H1 (cell line): Measurements from ENCODE around the gene TEX2. TPM values are rescaled to one million over a fixed set of nuclear protein-coding genes. Genes with fewer than 3 reads are reported as not detected.

Experiments
- CTCF ChIA-PET: fragments of 300-600 bp; sonication (Branson Sonifier 250); formaldehyde crosslinking; loops from one replicate; lab custom pipeline; 2021; ENCODE audit not compliant: partially characterized antibody; lab: Charles Lee
- POLR2A ChIA-PET: fragments of 300-600 bp; sonication (Branson Sonifier 250); formaldehyde crosslinking; loops from one replicate; lab custom pipeline; 2021; ENCODE audit warnings: inconsistent platforms; ENCODE audit not compliant: partially characterized antibody; lab: Charles Lee
- DNase-seq, 2 experiments: peaks; one replicate each; pipeline versions ENCODE4 v3.0.0 to v3.0.0-alpha.2; 2010 to 2022; ENCODE audit warnings: low spot score in 2 of 2, low read depth in 1 of 2, mixed read lengths in 1 of 2
- FAIRE-seq: peaks from 2 replicates; lab custom pipeline; 2011; peaks lifted over from hg19 to GRCh38; lab: Jason Lieb, UNC
- H2AFZ ChIP-seq: 2 replicates; pipeline ENCODE4 v1.8.1; 2012; ENCODE audit warnings: low read length, inconsistent platforms
- H2AK5ac ChIP-seq: 2 replicates; pipeline ENCODE4 v1.6.1; 2013; ENCODE audit warnings: low read depth, low read length
- H2BK120ac ChIP-seq: replicated peaks from 2 replicates; pipeline ENCODE3; 2013; ENCODE audit warnings: low read depth, low read length, inconsistent platforms
- H2BK12ac ChIP-seq: 2 replicates; pipeline ENCODE4 v1.6.1; 2013; ENCODE audit warnings: low read depth, low read length
- H2BK15ac ChIP-seq: 2 replicates; pipeline ENCODE4 v1.6.1; 2013; ENCODE audit warnings: low read length
- H2BK20ac ChIP-seq: 2 replicates; pipeline ENCODE4 v1.6.1; 2013; ENCODE audit warnings: low read length
- H2BK5ac ChIP-seq: 2 replicates; pipeline ENCODE4 v1.6.1; 2013; ENCODE audit warnings: low read depth, low read length
- H3K14ac ChIP-seq: 2 replicates; pipeline ENCODE4 v1.6.1; 2013; ENCODE audit warnings: inconsistent platforms; ENCODE audit not compliant: insufficient read length
- H3K18ac ChIP-seq: 2 replicates; pipeline ENCODE4 v1.6.1; 2013; ENCODE audit warnings: low read length; ENCODE audit errors: extremely low read depth
- H3K23ac ChIP-seq: 2 replicates; pipeline ENCODE4 v1.6.1; 2013; ENCODE audit warnings: inconsistent platforms; ENCODE audit not compliant: insufficient read length
- H3K23me2 ChIP-seq: 2 replicates; pipeline ENCODE4 v1.6.1; 2013; ENCODE audit warnings: low read depth, low read length
- H3K27ac ChIP-seq: 2 replicates; pipeline ENCODE4 v1.6.1; 2011; ENCODE audit warnings: low read depth, low read length, inconsistent platforms
- H3K27me3 ChIP-seq, 4 experiments: replicated peaks in 1 of 4; 1 replicate in 1 of 4; 2 replicates in 3 of 4; pipeline versions ENCODE4 v1.6.1 to v1.8.1; 2011 to 2013; ENCODE audit warnings: low read length in 3 of 4, mild to moderate bottlenecking in 3 of 4, inconsistent platforms in 2 of 4, mixed read lengths in 2 of 4, moderate library complexity in 1 of 4; ENCODE audit not compliant: control insufficient read depth in 3 of 4, insufficient read depth in 3 of 4; ENCODE audit errors: extremely low read depth in 1 of 4
- H3K36me3 ChIP-seq, 4 experiments: 2 replicates each; pipeline versions ENCODE4 v1.6.1 to v1.8.1; 2011 to 2013; ENCODE audit warnings: mild to moderate bottlenecking in 4 of 4, low read length in 3 of 4, moderate library complexity in 2 of 4, control low read depth in 1 of 4, inconsistent platforms in 1 of 4; ENCODE audit not compliant: insufficient read depth in 4 of 4, control insufficient read depth in 2 of 4
- H3K4ac ChIP-seq: replicated peaks from 2 replicates; pipeline ENCODE3; 2013; ENCODE audit warnings: low read length, low read depth, mixed read lengths, inconsistent platforms; ENCODE audit not compliant: insufficient read length
- H3K4me1 ChIP-seq, 4 experiments: replicated peaks in 1 of 4; 1 replicate in 1 of 4; 2 replicates in 3 of 4; pipeline versions ENCODE4 v1.6.1 to v1.8.1; 2011 to 2013; ENCODE audit warnings: low read length in 3 of 4, inconsistent platforms in 2 of 4, mixed read lengths in 1 of 4; ENCODE audit not compliant: insufficient read depth in 4 of 4, control insufficient read depth in 3 of 4
- H3K4me2 ChIP-seq, 2 experiments: 2 replicates each; pipeline versions ENCODE4 v1.6.1 to v1.8.1; 2011 to 2013; ENCODE audit warnings: low read depth in 2 of 2, low read length in 2 of 2, control low read depth in 1 of 2, inconsistent platforms in 1 of 2, mild to moderate bottlenecking in 1 of 2; ENCODE audit not compliant: insufficient read depth in 1 of 2
- H3K4me3 ChIP-seq, 4 experiments: fragments of 200-600, 300-600 bp in 1 of 4; sonication (generic), shearing (Covaris generic), sonication (Bioruptor Twin) in 1 of 4; 2 replicates each; pipeline versions ENCODE4 v1.5.1 to v1.8.1; 2011 to 2016; ENCODE audit warnings: low read length in 4 of 4, low read depth in 3 of 4, control low read depth in 2 of 4, inconsistent platforms in 2 of 4, mild to moderate bottlenecking in 2 of 4, mixed read lengths in 1 of 4, moderate library complexity in 1 of 4; ENCODE audit not compliant: insufficient read depth in 2 of 4; ENCODE audit errors: extremely low read depth in 1 of 4
- H3K56ac ChIP-seq: replicated peaks from 2 replicates; pipeline ENCODE3; 2013; ENCODE audit warnings: low read depth, mild to moderate bottlenecking, mixed read lengths, low read length, inconsistent platforms; ENCODE audit not compliant: insufficient read length
- H3K79me1 ChIP-seq: 2 replicates; pipeline ENCODE4 v1.6.1; 2013; ENCODE audit warnings: low read depth, low read length, control low read depth
- H3K79me2 ChIP-seq, 2 experiments: 2 replicates each; pipeline versions ENCODE4 v1.6.1 to v1.8.1; 2012 to 2013; ENCODE audit warnings: low read length in 2 of 2, mild to moderate bottlenecking in 2 of 2, inconsistent platforms in 1 of 2; ENCODE audit not compliant: insufficient read depth in 2 of 2, control insufficient read depth in 1 of 2
- H3K9ac ChIP-seq, 4 experiments: replicated peaks in 1 of 4; 1 replicate in 1 of 4; 2 replicates in 3 of 4; pipeline versions ENCODE4 v1.6.1 to v1.8.1; 2011 to 2013; ENCODE audit warnings: low read depth in 3 of 4, low read length in 3 of 4, control low read depth in 2 of 4, mild to moderate bottlenecking in 2 of 4, moderate library complexity in 2 of 4, inconsistent platforms in 1 of 4; ENCODE audit errors: extremely low read depth in 1 of 4
- H3K9me3 ChIP-seq, 2 experiments: 2 replicates each; pipeline versions ENCODE4 v1.6.1 to v1.8.1; 2012 to 2013; ENCODE audit warnings: mild to moderate bottlenecking in 2 of 2, moderate library complexity in 2 of 2, control low read depth in 1 of 2, inconsistent platforms in 1 of 2, low read depth in 1 of 2, low read length in 1 of 2, mixed read lengths in 1 of 2; ENCODE audit not compliant: insufficient read depth in 2 of 2
- H4K20me1 ChIP-seq, 2 experiments: replicated peaks in 1 of 2; 2 replicates each; pipeline versions ENCODE3 to v1.8.1; 2011 to 2013; ENCODE audit warnings: inconsistent platforms in 2 of 2, low read length in 2 of 2, mild to moderate bottlenecking in 1 of 2; ENCODE audit not compliant: insufficient read depth in 2 of 2, control insufficient read depth in 1 of 2
- H4K5ac ChIP-seq: 2 replicates; pipeline ENCODE4 v1.6.1; 2013; ENCODE audit warnings: low read length, low read depth, mixed read lengths, inconsistent platforms; ENCODE audit not compliant: insufficient read length
- H4K8ac ChIP-seq: 2 replicates; pipeline ENCODE4 v1.8.0; 2013; ENCODE audit warnings: mild to moderate bottlenecking, moderate library complexity, low read length, inconsistent platforms; ENCODE audit not compliant: insufficient read depth; ENCODE audit errors: extremely low read depth
- H4K91ac ChIP-seq: replicated peaks from 2 replicates; pipeline ENCODE3; 2013; ENCODE audit warnings: low read length, mixed read lengths, inconsistent platforms; ENCODE audit not compliant: insufficient read length
- ATF3 ChIP-seq: IDR thresholded peaks from 2 replicates; pipeline ENCODE4 v1.6.1; 2011; ENCODE audit warnings: low read depth, mild to moderate bottlenecking, low read length; ENCODE audit not compliant: insufficient read depth
- CTCF ChIP-seq, 3 experiments: IDR thresholded peaks; 1 replicate in 2 of 3; 2 replicates in 1 of 3; pipeline versions ENCODE4 v1.5.1 to v1.6.1; 2011; ENCODE audit warnings: low read length in 3 of 3, mild to moderate bottlenecking in 3 of 3, inconsistent platforms in 2 of 3, low read depth in 1 of 3, moderate library complexity in 1 of 3; ENCODE audit not compliant: insufficient read depth in 1 of 3; ENCODE audit errors: control extremely low read depth in 1 of 3
- EGR1 ChIP-seq: IDR thresholded peaks from 2 replicates; pipeline ENCODE4 v1.6.1; 2011; ENCODE audit warnings: low read depth, low read length, borderline replicate concordance
- GTF2F1 ChIP-seq: IDR thresholded peaks from 2 replicates; pipeline ENCODE4 v1.6.1; 2012; ENCODE audit warnings: low read depth, low read length, improper control_type of control experiment, borderline replicate concordance
- KDM4A ChIP-seq: IDR thresholded peaks from one replicate; pipeline ENCODE4 v1.7.1; 2012; ENCODE audit warnings: low read depth, mild to moderate bottlenecking, moderate library complexity, low read length, inconsistent platforms; ENCODE audit not compliant: severe bottlenecking
- PHF8 ChIP-seq: fragments of 200-600 bp; sonication (generic); conservative IDR thresholded peaks from 2 replicates; pipeline ENCODE4 v1.7.1; 2012; ENCODE audit warnings: low read depth, mild to moderate bottlenecking, inconsistent platforms, low read length, moderate library complexity
- RAD21 ChIP-seq, 2 experiments: IDR thresholded peaks in 1 of 2; conservative IDR thresholded peaks in 1 of 2; 2 replicates each; pipeline ENCODE4 v1.6.1; 2011; ENCODE audit warnings: low read depth in 2 of 2, low read length in 2 of 2, improper control_type of control experiment in 1 of 2, inconsistent platforms in 1 of 2, mild to moderate bottlenecking in 1 of 2, moderate library complexity in 1 of 2
- SIRT6 ChIP-seq: IDR thresholded peaks from one replicate; pipeline ENCODE4 v1.7.1; 2012; ENCODE audit warnings: low read length, inconsistent platforms
- WGBS, 2 experiments: shearing (Covaris generic) in 1 of 2; methylation state at CpG; one replicate each; pipeline versions ENCODE4 v1.1.6 to v1.1.7; 2013 to 2015; ENCODE audit warnings: low lambda C conversion rate in 2 of 2, mixed read lengths in 2 of 2, inconsistent platforms in 1 of 2, low coverage in 1 of 2, missing lambda C conversion rate in 1 of 2; ENCODE audit not compliant: insufficient replicate concordance in 2 of 2, insufficient coverage in 1 of 2, insufficient read length in 1 of 2; ENCODE audit errors: extremely low coverage in 1 of 2, missing lambda C conversion rate in 1 of 2; 5-methylcytosine and 5-hydroxymethylcytosine counted together
- polyA plus RNA-seq, 7 experiments: library from polyadenylated mRNA; depleted of rRNA in 3 of 7; stranded (reverse) in 5 of 7; unstranded in 2 of 7; fragments of >200 nt in 5 of 7; fragments of 200-250 nt in 2 of 7; gene quantifications; 1 replicate in 5 of 7; 2 replicates in 1 of 7; 4 replicates in 1 of 7; pipeline versions ENCODE4 v1.2.1 to v1.2.3, GENCODE V29; 2011 to 2013; ENCODE audit warnings: missing spikeins in 2 of 7, mixed read lengths in 2 of 7
- total RNA-seq: library from RNA; stranded (reverse); fragmentation: NEBNext Ultra II Directional; extraction: Animal tissue kit (Norgen Biotek cat#: 25700); gene quantifications from 2 replicates; pipeline ENCODE4 v1.2.1, GENCODE V29; 2021

Gene TEX2
- total and polyA plus RNA-seq, 2 of the 8 experiments (the other 6 are each of a cell fraction or from before 2014, with no cell fraction given): 6.1 to 15.6 TPM

GRCh38 chr17:64110379-64111152, 152.5 kb downstream of the TEX2 start:
- H3K23ac ChIP-seq: no peak overlapping the region
- H2BK20ac ChIP-seq: no peak overlapping the region
- H3K36me3 ChIP-seq: no peaks in the 10 kb centered on the region
- no peak overlapping the region for H3K4me2 ChIP-seq
- no peak overlapping the region for H4K91ac ChIP-seq
- peaks cover 0 to 3% (median 0%) of the 10 kb centered on the region in 4 experiments; a peak in 1 of 7 replicates for H3K4me1 ChIP-seq
- H3K9ac ChIP-seq: no peak overlapping the region
- H3K27ac ChIP-seq: no peak overlapping the region
- CTCF ChIA-PET: interaction anchor here (0.7 to 1.8 kb wide), 5 partner anchors 10 to 193 kb away, joined by 3 to 4 read pairs (median 3); no protein-coding TSS in a partner anchor
- H2BK15ac ChIP-seq: no peak overlapping the region
- no peak overlapping the region for H2BK120ac ChIP-seq
- no peaks in the 10 kb centered on the region for H4K20me1 ChIP-seq
- DNase-seq (no peak), FAIRE-seq (no peak)
- H3K18ac ChIP-seq: no peak overlapping the region
- H3K56ac ChIP-seq: no peak overlapping the region
- no peaks in the 10 kb centered on the region for H3K9me3 ChIP-seq
- H3K14ac ChIP-seq: no peak overlapping the region
- H4K5ac ChIP-seq: no peak overlapping the region
- no peaks in the 10 kb centered on the region for H3K79me2 ChIP-seq
- H4K8ac ChIP-seq: no peak overlapping the region
- H3K27me3 ChIP-seq: no peaks in the 10 kb centered on the region
- 94% methylated on average over 12 of the region's 12 CpGs; no CpG with 5 or more reads in 1 of the 2 experiments for WGBS, 2 experiments
- H2AK5ac ChIP-seq: no peak overlapping the region
- no peak overlapping the region for H3K4ac ChIP-seq
- no peak overlapping the region for H2AFZ ChIP-seq
- no peaks in the 10 kb centered on the region for H3K23me2 ChIP-seq
- no peaks in the 10 kb centered on the region for H3K79me1 ChIP-seq
- POLR2A ChIA-PET: interaction anchor here (2.1 kb wide), 1 partner anchor 18 kb away, joined by 8 read pairs; the partner anchor contains the start of gene ERN1
- no peak overlapping the region for H2BK5ac ChIP-seq
- H2BK12ac ChIP-seq: no peak overlapping the region
- H3K4me3 ChIP-seq: no peak overlapping the region
- no peak for TF ChIP-seq GTF2F1
- TF ChIP-seq PHF8: no peak
- no peak for TF ChIP-seq EGR1
- no peak for TF ChIP-seq CTCF (IDR thresholded peaks at IDR 0.05; ENCODE audit: control extremely low read depth in 1 of 3, insufficient read depth in 1 of 3, low read depth in 1 of 3, low read length in 3 of 3)
- no peak for TF ChIP-seq SIRT6
- no peak for TF ChIP-seq ATF3
- TF ChIP-seq RAD21 (IDR thresholded peaks at IDR 0.05 in 1 of 2, conservative IDR thresholded peaks at IDR 0.05 in 1 of 2; ENCODE audit: low read depth in 2 of 2, low read length in 2 of 2): no peak
- no peak for TF ChIP-seq KDM4A
